BLaER1 (cell line): ENCODE results near the gene GRIK1.

ENCODE experiments used
- H3K27ac ChIP-seq: shearing (Covaris generic); formaldehyde crosslinking; 2 replicates; pipeline ENCODE4 v1.8.1; 2022
- H3K27me3 ChIP-seq: shearing (Covaris generic); formaldehyde crosslinking; 2 replicates; pipeline ENCODE4 v1.8.1; 2022
- H3K36me3 ChIP-seq: shearing (Covaris generic); formaldehyde crosslinking; 2 replicates; pipeline ENCODE4 v1.8.1; 2022
- H3K4me1 ChIP-seq: shearing (Covaris generic); formaldehyde crosslinking; 2 replicates; pipeline ENCODE4 v1.8.1; 2022
- H3K4me2 ChIP-seq: shearing (Covaris generic); formaldehyde crosslinking; 2 replicates; pipeline ENCODE4 v1.8.1; 2022
- H3K4me3 ChIP-seq: shearing (Covaris generic); formaldehyde crosslinking; 2 replicates; pipeline ENCODE4 v1.8.1; 2022
- H3K9ac ChIP-seq: shearing (Covaris generic); formaldehyde crosslinking; 2 replicates; pipeline ENCODE4 v1.8.1; 2022
- H3K9me3 ChIP-seq: shearing (Covaris generic); formaldehyde crosslinking; 2 replicates; pipeline ENCODE4 v1.8.1; 2022
- H4K20me1 ChIP-seq: shearing (Covaris generic); formaldehyde crosslinking; 2 replicates; pipeline ENCODE4 v1.8.1; 2022
- Cebpa-rat ChIP-seq: shearing (Covaris generic); IDR thresholded peaks from 2 replicates; pipeline ENCODE4 v1.8.1; 2022

The GRIK1 gene

DNA sequence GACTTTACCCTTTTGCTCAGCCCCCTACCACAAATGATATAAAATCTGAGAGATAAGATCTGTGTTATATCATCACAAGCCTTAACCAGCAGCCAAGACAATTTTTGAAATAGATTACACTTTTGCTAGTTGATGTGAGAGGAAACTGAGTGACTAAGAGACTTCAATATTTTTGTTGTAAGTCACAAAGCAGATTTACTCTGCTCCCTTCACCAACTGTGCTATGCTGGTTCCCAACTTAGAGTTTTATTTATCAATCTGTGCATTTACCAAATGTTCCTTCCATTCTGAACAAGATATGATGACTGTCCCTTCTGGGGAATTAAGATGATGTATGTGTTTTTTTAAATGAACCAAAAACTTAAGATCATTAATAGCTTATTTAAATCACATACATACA is 12.1 kb upstream of the GRIK1 start:
- no peak for TF ChIP-seq Cebpa-rat
- Histone ChIP-seq H4K20me1 (no peaks in the 10 kb centered on the region), H3K4me3 (no peak overlapping the region), H3K9me3 (no peaks in the 10 kb centered on the region), H3K4me1 (no peaks in the 10 kb centered on the region), H3K9ac (no peak overlapping the region), H3K27ac (no peak overlapping the region), H3K36me3 (no peaks in the 10 kb centered on the region), H3K4me2 (no peak overlapping the region), H3K27me3 (no peaks in the 10 kb centered on the region)

- no peak overlapping the region for H3K27ac ChIP-seq
Observed at GRCh38 chr21:29949991-29950390, 10.2 kb upstream of the GRIK1 start.

DNA sequence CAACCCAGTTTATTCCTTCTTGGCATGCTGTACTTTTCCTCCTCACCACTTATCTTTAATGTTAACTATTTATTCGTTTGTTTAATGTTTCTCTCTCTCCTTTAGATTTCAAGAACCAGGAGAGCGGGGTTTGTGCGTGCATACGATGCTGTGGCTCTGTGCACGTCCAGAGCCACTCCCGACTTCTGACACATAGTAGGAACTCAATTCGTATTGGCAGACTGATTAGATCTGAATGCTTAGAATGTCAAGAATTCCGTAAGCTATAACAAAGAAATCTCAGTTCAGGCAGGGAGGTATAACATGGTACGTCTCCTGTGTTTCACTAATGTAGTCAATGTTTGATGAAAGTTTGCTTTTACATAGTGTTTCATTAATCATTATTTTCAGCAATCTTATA is 7.3 kb upstream of the GRIK1 start:
- Histone ChIP-seq H3K27ac (no peak overlapping the region), H3K9me3 (no peaks in the 10 kb centered on the region), H3K27me3 (no peaks in the 10 kb centered on the region), H4K20me1 (no peaks in the 10 kb centered on the region), H3K4me2 (no peak overlapping the region), H3K36me3 (no peaks in the 10 kb centered on the region), H3K9ac (no peak overlapping the region), H3K4me3 (no peak overlapping the region), H3K4me1 (no peaks in the 10 kb centered on the region)
- TF ChIP-seq Cebpa-rat: no peak

More at GRCh38 chr21:29949991-29950390, 10.2 kb upstream of the GRIK1 start:
- Histone ChIP-seq H3K9me3 (no peaks in the 10 kb centered on the region), H3K27me3 (no peaks in the 10 kb centered on the region), H3K4me2 (no peak overlapping the region), H4K20me1 (no peaks in the 10 kb centered on the region), H3K4me3 (no peak overlapping the region), H3K9ac (no peak overlapping the region), H3K4me1 (no peaks in the 10 kb centered on the region), H3K36me3 (no peaks in the 10 kb centered on the region)
- TF ChIP-seq Cebpa-rat: no peak

- H3K4me2 ChIP-seq: no peak overlapping the region
- TF ChIP-seq Cebpa-rat: no peak
- no peak overlapping the region for H3K27ac ChIP-seq
- no peaks in the 10 kb centered on the region for H4K20me1 ChIP-seq
- H3K9me3 ChIP-seq: peaks cover 10% of the 10 kb centered on the region
- H3K4me3 ChIP-seq: no peak overlapping the region
- H3K36me3 ChIP-seq: no peaks in the 10 kb centered on the region
- no peaks in the 10 kb centered on the region for H3K27me3 ChIP-seq
- H3K4me1 ChIP-seq: no peaks in the 10 kb centered on the region
- H3K9ac ChIP-seq: no peak overlapping the region
Observed at GRCh38 chr21:29943885-29944284, 4.1 kb upstream of the GRIK1 start.

GRCh38 chr21:29942034-29942433 is 2.2 kb upstream of the GRIK1 start:
- no peak overlapping the region for H3K4me2 ChIP-seq
- no peak overlapping the region for H3K27ac ChIP-seq
- no peaks in the 10 kb centered on the region for H4K20me1 ChIP-seq
- H3K9me3 ChIP-seq: peaks cover 15% of the 10 kb centered on the region
- H3K9ac ChIP-seq: no peak overlapping the region
- H3K27me3 ChIP-seq: no peaks in the 10 kb centered on the region
- no peaks in the 10 kb centered on the region for H3K36me3 ChIP-seq
- no peaks in the 10 kb centered on the region for H3K4me1 ChIP-seq
- no peak for TF ChIP-seq Cebpa-rat
- H3K4me3 ChIP-seq: no peak overlapping the region

DNA sequence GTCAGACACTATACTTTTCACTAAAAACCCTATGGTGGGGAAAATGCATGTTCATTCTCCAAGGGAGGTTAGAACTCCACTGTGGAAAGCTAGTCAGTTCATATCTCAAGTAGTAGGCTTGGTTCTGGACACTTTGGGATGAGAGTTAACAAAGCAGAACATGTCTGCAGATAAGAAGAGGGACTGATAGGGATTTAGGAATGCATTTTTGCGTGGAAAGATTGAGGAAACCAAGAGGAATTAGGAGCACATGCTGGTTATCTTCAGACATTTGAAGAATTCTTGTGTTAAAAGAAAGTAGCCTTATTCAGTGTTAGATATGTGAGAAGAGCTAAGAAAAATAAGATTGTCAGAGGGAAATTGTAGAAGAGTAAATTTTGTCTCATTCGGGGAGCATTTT is 1.2 kb upstream of the GRIK1 start:
- no peak overlapping the region for H3K4me2 ChIP-seq
- H3K27ac ChIP-seq: no peak overlapping the region
- no peak overlapping the region for H3K9ac ChIP-seq
- H3K4me3 ChIP-seq: no peak overlapping the region
- H3K9me3 ChIP-seq: peaks cover 15% of the 10 kb centered on the region
- no peaks in the 10 kb centered on the region for H3K4me1 ChIP-seq
- no peak for TF ChIP-seq Cebpa-rat
- no peaks in the 10 kb centered on the region for H3K27me3 ChIP-seq
- no peaks in the 10 kb centered on the region for H4K20me1 ChIP-seq
- H3K36me3 ChIP-seq: no peaks in the 10 kb centered on the region

DNA sequence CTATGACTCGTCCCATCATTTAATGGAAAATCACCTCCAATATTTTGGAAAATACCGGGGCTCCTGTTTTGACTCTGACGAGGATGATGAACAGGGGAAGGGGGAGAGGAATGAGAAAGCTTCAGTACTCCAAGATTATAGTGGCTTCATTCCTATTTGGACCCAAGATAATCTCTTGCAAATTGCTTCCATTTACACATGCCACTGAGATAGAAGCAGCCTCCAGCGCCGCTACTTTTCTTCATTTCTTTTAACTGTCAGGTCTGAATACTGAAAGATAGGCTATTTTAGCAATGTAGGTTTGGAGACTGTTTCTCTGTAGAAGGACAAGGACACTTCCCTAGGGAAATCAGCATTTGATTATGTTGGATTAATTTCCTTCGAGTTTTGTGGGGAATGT is 565 bp upstream of the GRIK1 start:
- peaks cover 15% of the 10 kb centered on the region for H3K9me3 ChIP-seq
- no peak overlapping the region for H3K4me2 ChIP-seq
- H4K20me1 ChIP-seq: no peaks in the 10 kb centered on the region
- H3K36me3 ChIP-seq: no peaks in the 10 kb centered on the region
- H3K27me3 ChIP-seq: no peaks in the 10 kb centered on the region
- H3K4me1 ChIP-seq: no peaks in the 10 kb centered on the region
- no peak overlapping the region for H3K4me3 ChIP-seq
- no peak for TF ChIP-seq Cebpa-rat
- no peak overlapping the region for H3K9ac ChIP-seq
- H3K27ac ChIP-seq: no peak overlapping the region

DNA sequence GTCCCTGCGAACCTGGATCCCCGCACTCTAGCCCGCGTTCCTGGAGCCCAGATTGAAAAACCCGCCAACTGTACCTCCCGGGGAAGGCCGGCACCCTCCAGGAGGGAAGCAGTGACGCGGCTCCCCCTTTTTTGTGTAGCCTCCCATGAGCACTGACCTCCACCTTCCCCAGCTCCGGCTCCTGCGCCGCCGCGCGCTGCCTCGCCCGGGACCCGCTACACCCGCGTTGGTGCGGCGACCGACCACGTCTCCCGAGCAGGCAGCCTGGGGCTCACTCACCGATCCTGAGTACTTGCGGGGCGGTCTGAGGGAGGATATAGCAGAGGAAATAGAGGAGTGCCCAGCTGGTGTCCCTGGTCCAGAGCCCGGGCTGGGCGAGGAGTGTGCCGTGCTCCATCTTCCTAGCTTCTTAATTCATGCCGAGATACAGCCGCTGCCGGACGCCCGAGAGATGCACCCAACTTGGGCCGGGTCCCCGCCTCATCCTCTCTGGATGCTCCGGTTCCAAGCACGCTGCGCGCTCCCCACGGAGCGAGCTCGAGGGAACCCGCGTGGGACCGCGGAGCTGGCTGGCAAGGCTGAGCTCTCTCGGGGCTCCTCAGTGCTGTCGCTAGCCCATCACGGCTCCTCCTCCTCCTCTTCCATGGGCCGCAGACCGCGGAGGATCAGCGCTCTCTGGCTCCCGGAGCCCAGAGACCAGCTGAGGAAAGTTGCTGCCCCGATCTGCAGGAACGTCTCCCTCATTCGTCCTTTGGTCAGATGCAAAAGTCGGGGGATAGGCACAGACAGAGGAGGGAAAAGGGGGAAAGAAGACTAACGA is 482 bp downstream of the GRIK1 start:
- no peak overlapping the region for H3K9ac ChIP-seq
- H4K20me1 ChIP-seq: no peaks in the 10 kb centered on the region
- TF ChIP-seq Cebpa-rat: no peak
- no peaks in the 10 kb centered on the region for H3K27me3 ChIP-seq
- no peaks in the 10 kb centered on the region for H3K36me3 ChIP-seq
- peaks cover 15% of the 10 kb centered on the region for H3K9me3 ChIP-seq
- no peak overlapping the region for H3K4me2 ChIP-seq
- no peaks in the 10 kb centered on the region for H3K4me1 ChIP-seq
- no peak overlapping the region for H3K4me3 ChIP-seq
- no peak overlapping the region for H3K27ac ChIP-seq

DNA sequence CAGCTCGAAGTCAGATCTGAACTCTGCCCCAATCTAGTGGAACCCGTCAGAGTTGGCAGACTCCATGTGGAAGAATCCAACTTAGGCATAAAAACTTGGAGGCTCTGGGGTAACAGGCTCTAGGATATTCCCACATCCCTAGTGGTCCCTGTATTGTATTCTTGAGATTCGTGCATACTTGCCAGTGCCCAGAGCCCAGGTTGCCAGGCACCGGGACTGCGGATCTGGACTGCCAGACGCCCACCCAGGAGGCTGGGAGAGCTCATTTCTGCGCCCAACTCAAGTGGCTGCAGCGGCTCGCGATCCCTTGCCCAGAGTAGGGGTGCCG is 1.1 kb downstream of the GRIK1 start:
- TF ChIP-seq Cebpa-rat: no peak
- H3K4me1 ChIP-seq: no peaks in the 10 kb centered on the region
- H3K27ac ChIP-seq: no peak overlapping the region
- no peak overlapping the region for H3K4me2 ChIP-seq
- H3K9me3 ChIP-seq: peaks cover 15% of the 10 kb centered on the region
- H3K27me3 ChIP-seq: no peaks in the 10 kb centered on the region
- H3K9ac ChIP-seq: no peak overlapping the region
- H4K20me1 ChIP-seq: no peaks in the 10 kb centered on the region
- no peak overlapping the region for H3K4me3 ChIP-seq
- H3K36me3 ChIP-seq: no peaks in the 10 kb centered on the region

DNA sequence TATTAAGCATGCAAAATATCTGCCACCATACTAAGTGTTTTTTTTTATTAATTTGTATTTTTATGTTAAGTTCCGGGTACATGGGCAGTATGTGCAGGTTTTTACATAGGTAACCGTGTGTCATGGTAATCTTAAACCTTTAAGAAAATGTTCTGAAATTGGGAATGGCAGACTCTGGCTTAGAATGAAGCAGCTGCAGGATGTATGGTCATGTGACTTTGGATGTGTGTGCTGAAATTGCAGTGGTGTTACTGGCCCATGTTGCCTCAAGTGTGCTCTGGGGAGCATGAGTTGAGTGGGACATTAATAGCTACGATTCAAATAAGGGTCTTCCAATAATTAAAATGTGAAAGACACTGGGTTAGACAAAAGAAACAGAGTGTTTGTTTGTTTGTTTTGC is 6.7 kb downstream of the GRIK1 start:
- Histone ChIP-seq H4K20me1 (no peaks in the 10 kb centered on the region), H3K4me3 (no peak overlapping the region), H3K27ac (no peak overlapping the region), H3K9ac (no peak overlapping the region), H3K27me3 (no peaks in the 10 kb centered on the region), H3K9me3 (no peaks in the 10 kb centered on the region), H3K36me3 (no peaks in the 10 kb centered on the region), H3K4me2 (no peak overlapping the region), H3K4me1 (peaks cover 5% of the 10 kb centered on the region; the same call in 1 of the 2 replicates)
- no peak for TF ChIP-seq Cebpa-rat

GRCh38 chr21:29928537-29928936 is 11.3 kb downstream of the GRIK1 start:
- H3K4me2 ChIP-seq: 0 out of 2 replicates have a peak overlapping the region, but pooled peaks have one; percentile 3
- no peaks in the 10 kb centered on the region for H3K27me3 ChIP-seq
- H4K20me1 ChIP-seq: no peaks in the 10 kb centered on the region
- peaks cover 5% of the 10 kb centered on the region; the same call in 1 of the 2 replicates for H3K4me1 ChIP-seq
- no peak overlapping the region for H3K4me3 ChIP-seq
- TF ChIP-seq Cebpa-rat: no peak
- no peaks in the 10 kb centered on the region for H3K9me3 ChIP-seq
- no peak overlapping the region for H3K9ac ChIP-seq
- H3K27ac ChIP-seq: no peak overlapping the region
- no peaks in the 10 kb centered on the region for H3K36me3 ChIP-seq
